ENCODE data around the gene PFKFB4.

The PFKFB4 gene

DNA sequence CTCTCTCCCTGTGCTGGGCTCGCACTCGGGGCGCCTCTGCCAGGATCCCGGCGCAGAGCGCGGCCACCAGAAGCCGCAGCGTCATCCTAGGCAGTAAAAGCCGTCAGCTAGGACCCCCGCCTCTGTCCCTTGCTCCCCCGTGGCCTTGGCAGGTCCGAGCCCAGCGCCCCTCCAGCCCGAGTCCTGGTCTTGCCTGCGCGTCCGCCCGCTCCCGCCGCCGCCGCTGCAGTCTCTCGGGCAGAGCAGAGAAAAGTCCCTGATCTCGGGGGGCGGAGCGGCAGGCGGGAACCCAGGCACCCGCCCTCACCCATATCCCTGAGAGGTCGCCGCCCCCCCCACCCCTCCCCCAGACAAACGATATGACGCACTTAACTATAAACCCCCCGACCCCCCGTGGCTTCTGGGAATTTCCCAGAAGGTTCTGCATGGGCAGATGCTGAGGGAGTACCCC lies 38.5 kb upstream of the PFKFB4 start, which contains the start of gene COL7A1:
Gene COL7A1 (minus strand): TSS at position 255 of the 451 bp plus-strand sequence. CDS start 170 bp downstream, at position 85.
- peaks cover 28% of the 10 kb centered on the region for H3K36me3 ChIP-seq
- no peak for DNase-seq
- H3K9me3 ChIP-seq (ENCODE audit: severe bottlenecking), result no peaks in the 10 kb centered on the region
- H3K4me3 ChIP-seq (ENCODE audit: low read depth, low read length), result no peak within 1 kb of the TSS
- no peaks in the 10 kb centered on the region for H3K27me3 ChIP-seq (ENCODE audit: insufficient read depth, low read depth, severe bottlenecking)
- no peak within 1 kb of the TSS for H3K27ac ChIP-seq
- TF ChIP-seq, protein P1, sequence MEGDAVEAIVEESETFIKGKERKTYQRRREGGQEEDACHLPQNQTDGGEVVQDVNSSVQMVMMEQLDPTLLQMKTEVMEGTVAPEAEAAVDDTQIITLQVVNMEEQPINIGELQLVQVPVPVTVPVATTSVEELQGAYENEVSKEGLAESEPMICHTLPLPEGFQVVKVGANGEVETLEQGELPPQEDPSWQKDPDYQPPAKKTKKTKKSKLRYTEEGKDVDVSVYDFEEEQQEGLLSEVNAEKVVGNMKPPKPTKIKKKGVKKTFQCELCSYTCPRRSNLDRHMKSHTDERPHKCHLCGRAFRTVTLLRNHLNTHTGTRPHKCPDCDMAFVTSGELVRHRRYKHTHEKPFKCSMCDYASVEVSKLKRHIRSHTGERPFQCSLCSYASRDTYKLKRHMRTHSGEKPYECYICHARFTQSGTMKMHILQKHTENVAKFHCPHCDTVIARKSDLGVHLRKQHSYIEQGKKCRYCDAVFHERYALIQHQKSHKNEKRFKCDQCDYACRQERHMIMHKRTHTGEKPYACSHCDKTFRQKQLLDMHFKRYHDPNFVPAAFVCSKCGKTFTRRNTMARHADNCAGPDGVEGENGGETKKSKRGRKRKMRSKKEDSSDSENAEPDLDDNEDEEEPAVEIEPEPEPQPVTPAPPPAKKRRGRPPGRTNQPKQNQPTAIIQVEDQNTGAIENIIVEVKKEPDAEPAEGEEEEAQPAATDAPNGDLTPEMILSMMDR (IDR thresholded peaks at IDR 0.05; ENCODE audit: low read depth, low read length), result no peak

DNA sequence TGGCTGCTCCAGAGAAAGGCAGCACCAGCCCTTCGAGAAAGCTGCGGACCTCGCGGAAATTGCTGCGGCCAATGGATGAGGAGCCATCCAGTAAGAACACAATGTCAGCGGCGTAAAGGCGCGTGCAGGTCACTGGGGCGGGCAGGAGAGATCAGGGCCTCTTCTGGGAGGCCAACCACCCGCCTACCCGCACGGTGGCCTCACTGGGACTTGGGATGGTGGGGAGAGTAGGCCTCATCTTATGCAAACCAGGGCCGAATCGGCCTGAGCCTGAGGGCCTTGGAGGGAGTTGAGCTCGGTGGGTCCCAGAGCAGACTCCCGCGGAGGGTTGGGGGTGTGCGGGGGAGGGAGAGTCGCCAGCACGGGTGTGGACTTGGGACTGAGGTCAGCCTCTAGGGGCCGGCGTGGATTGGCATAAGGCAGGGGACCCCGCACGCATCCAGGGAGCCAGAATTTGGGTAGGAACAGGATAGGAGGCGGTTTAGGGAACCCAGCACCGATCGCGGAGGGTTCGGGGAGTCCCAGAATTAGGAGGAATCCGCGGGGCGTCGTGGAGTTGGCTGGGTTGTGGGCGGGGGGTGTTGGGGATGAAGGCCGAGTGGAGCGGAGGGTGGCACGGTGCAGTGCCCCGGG lies 37.9 kb upstream of the PFKFB4 start:
- TF ChIP-seq, protein P1 (IDR thresholded peaks at IDR 0.05; ENCODE audit: low read depth, low read length), result no peak
- Histone ChIP-seq H3K9me3 (ENCODE audit: severe bottlenecking) (no peaks in the 10 kb centered on the region), H3K27ac (no peak overlapping the region), H3K36me3 (peaks cover 22% of the 10 kb centered on the region), H3K27me3 (ENCODE audit: insufficient read depth, low read depth, severe bottlenecking) (no peaks in the 10 kb centered on the region), H3K4me3 (ENCODE audit: low read depth, low read length) (no peak overlapping the region)
- DNase-seq, result no peak

- TF ChIP-seq, protein P1 (IDR thresholded peaks at IDR 0.05; ENCODE audit: low read depth, low read length), result no peak
- no peak for DNase-seq
- Histone ChIP-seq H3K27me3 (ENCODE audit: insufficient read depth, low read depth, severe bottlenecking) (no peaks in the 10 kb centered on the region), H3K36me3 (peaks cover 10% of the 10 kb centered on the region), H3K4me3 (ENCODE audit: low read depth, low read length) (no peak overlapping the region), H3K9me3 (ENCODE audit: severe bottlenecking) (no peaks in the 10 kb centered on the region), H3K27ac (no peak overlapping the region)
Measured at GRCh38 chr3:48593337-48593736, 36.7 kb upstream of the PFKFB4 start.

- TF ChIP-seq, protein P1 (IDR thresholded peaks at IDR 0.05; ENCODE audit: low read depth, low read length), result no peak
- Histone ChIP-seq H3K4me3 (ENCODE audit: low read depth, low read length) (no peak overlapping the region), H3K27ac (no peak overlapping the region), H3K9me3 (ENCODE audit: severe bottlenecking) (no peaks in the 10 kb centered on the region), H3K27me3 (ENCODE audit: insufficient read depth, low read depth, severe bottlenecking) (no peaks in the 10 kb centered on the region), H3K36me3 (peaks cover 3% of the 10 kb centered on the region; the same call in 1 of the 2 replicates)
- no peak for DNase-seq
Measured at GRCh38 chr3:48592519-48593087, 36.0 kb upstream of the PFKFB4 start.

GRCh38 chr3:48591886-48592518 lies 35.4 kb upstream of the PFKFB4 start:
- DNase-seq, result no peak
- Histone ChIP-seq H3K27me3 (ENCODE audit: insufficient read depth, low read depth, severe bottlenecking) (no peaks in the 10 kb centered on the region), H3K4me3 (ENCODE audit: low read depth, low read length) (no peak overlapping the region), H3K9me3 (ENCODE audit: severe bottlenecking) (no peaks in the 10 kb centered on the region), H3K36me3 (no peaks in the 10 kb centered on the region; the same call in 1 of the 2 replicates), H3K27ac (no peak overlapping the region)
- TF ChIP-seq, protein P1 (IDR thresholded peaks at IDR 0.05; ENCODE audit: low read depth, low read length), result no peak

Data from WERI-Rb-1 (cell line).